ENCODE data around the gene PDE11A.

DNA sequence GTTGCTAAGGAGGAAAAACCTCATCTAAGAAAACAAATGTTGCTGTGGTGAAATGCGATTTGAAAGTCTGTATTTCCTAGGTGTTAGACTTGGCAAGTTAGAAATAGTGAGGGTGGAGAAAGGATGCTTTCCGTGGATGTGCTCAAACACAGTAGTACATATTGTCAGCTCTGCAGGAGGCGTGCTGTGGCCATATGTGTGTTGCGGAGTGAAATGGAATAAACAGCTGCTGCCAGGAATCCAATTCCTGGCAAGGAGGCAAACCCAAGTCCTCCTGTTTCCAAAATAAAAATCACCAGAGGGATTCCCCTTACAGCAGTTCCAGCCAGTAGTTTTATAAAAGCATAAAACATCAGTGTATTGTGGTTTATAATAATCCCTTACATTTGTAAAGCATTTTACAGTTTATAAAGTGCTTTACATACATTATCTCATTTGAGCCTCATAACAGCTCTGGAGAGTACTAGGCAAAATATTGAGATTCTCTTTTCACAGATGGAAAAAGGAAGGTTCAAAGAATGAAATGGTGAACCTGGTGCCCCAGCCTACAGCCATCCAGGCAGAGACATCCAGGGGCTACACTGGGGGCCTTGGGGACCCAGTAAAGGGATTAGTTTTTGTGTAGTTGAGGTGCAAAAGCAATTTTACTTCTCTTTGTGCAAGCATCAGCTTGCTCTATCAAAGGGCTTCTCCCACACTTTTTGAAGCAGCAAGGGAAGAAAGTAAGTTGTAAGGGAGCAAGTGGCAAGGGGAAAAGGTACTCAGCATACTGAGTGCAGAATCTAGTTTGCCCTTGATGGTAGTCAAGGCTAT, 474.0 kb downstream of the PDE11A start:
- TF ChIP-seq, protein P1, sequence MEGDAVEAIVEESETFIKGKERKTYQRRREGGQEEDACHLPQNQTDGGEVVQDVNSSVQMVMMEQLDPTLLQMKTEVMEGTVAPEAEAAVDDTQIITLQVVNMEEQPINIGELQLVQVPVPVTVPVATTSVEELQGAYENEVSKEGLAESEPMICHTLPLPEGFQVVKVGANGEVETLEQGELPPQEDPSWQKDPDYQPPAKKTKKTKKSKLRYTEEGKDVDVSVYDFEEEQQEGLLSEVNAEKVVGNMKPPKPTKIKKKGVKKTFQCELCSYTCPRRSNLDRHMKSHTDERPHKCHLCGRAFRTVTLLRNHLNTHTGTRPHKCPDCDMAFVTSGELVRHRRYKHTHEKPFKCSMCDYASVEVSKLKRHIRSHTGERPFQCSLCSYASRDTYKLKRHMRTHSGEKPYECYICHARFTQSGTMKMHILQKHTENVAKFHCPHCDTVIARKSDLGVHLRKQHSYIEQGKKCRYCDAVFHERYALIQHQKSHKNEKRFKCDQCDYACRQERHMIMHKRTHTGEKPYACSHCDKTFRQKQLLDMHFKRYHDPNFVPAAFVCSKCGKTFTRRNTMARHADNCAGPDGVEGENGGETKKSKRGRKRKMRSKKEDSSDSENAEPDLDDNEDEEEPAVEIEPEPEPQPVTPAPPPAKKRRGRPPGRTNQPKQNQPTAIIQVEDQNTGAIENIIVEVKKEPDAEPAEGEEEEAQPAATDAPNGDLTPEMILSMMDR (conservative IDR thresholded peaks at IDR 0.05; ENCODE audit: low read depth in 2 of 2): no peak
- no peak for TF ChIP-seq POLR2AphosphoS5 (IDR thresholded peaks at IDR 0.05; ENCODE audit: low read depth)
- no peak for TF ChIP-seq CREB1 (CRISPR knock-in tag; IDR thresholded peaks at IDR 0.05; ENCODE audit: low read depth)
- no peak for TF ChIP-seq EZH2 (IDR thresholded peaks at IDR 0.05; ENCODE audit: low read depth, unreplicated experiment)
- TF ChIP-seq, protein P2, sequence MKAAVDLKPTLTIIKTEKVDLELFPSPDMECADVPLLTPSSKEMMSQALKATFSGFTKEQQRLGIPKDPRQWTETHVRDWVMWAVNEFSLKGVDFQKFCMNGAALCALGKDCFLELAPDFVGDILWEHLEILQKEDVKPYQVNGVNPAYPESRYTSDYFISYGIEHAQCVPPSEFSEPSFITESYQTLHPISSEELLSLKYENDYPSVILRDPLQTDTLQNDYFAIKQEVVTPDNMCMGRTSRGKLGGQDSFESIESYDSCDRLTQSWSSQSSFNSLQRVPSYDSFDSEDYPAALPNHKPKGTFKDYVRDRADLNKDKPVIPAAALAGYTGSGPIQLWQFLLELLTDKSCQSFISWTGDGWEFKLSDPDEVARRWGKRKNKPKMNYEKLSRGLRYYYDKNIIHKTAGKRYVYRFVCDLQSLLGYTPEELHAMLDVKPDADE (IDR thresholded peaks at IDR 0.05): no peak
